ENCODE measurements around the gene TIFAB.

The TIFAB gene

GRCh38 chr5:135481387-135481786, 29.2 kb upstream of the TIFAB start:
- DNase-seq: no peak

- no peak for DNase-seq
Measured at GRCh38 chr5:135480511-135480910, 28.4 kb upstream of the TIFAB start.

GRCh38 chr5:135478938-135479337, 26.8 kb upstream of the TIFAB start:
- DNase-seq: no peak

- DNase-seq: no peak
Measured at GRCh38 chr5:135477613-135478066, 25.5 kb upstream of the TIFAB start.

GRCh38 chr5:135476615-135477581, 24.7 kb upstream of the TIFAB start:
- no peak for DNase-seq

GRCh38 chr5:135473956-135474670, 22.0 kb upstream of the TIFAB start:
- no peak for DNase-seq

- no peak for DNase-seq
Measured at GRCh38 chr5:135472141-135472540, 20.0 kb upstream of the TIFAB start.

- no peak for DNase-seq
Measured at GRCh38 chr5:135471726-135472125, 19.6 kb upstream of the TIFAB start.

GRCh38 chr5:135469911-135470310, 17.8 kb upstream of the TIFAB start:
- no peak for DNase-seq

- DNase-seq: no peak
Measured at GRCh38 chr5:135468541-135468940, 16.4 kb upstream of the TIFAB start.

- no peak for DNase-seq
Measured at GRCh38 chr5:135467871-135468485, 15.8 kb upstream of the TIFAB start.

- no peak for DNase-seq
Measured at GRCh38 chr5:135467051-135467625, 15.0 kb upstream of the TIFAB start.

- peak; percentile 59 for DNase-seq
Measured at GRCh38 chr5:135466178-135467050, 14.3 kb upstream of the TIFAB start.

- DNase-seq: no peak
Measured at GRCh38 chr5:135465391-135466122, 13.4 kb upstream of the TIFAB start.

GRCh38 chr5:135462304-135462703, 10.2 kb upstream of the TIFAB start:
- peak; percentile 26 for DNase-seq

- no peak for DNase-seq
Measured at GRCh38 chr5:135461481-135462151, 9.5 kb upstream of the TIFAB start.

GRCh38 chr5:135460246-135461033, 8.3 kb upstream of the TIFAB start:
- no peak for DNase-seq

- no peak for DNase-seq
Measured at GRCh38 chr5:135458921-135459331, 6.8 kb upstream of the TIFAB start.

GRCh38 chr5:135458356-135458755, 6.2 kb upstream of the TIFAB start:
- DNase-seq: no peak
